ENCODE measurements around the gene GPR27.

GPR27 gene

GRCh38 chr3:71752831-71753700 is 589 bp upstream of the GPR27 start:
- no peaks in the 10 kb centered on the region for H3K9me3 ChIP-seq (ENCODE audit: severe bottlenecking)
- H3K27me3 ChIP-seq (ENCODE audit: insufficient read depth, low read depth, severe bottlenecking): no peaks in the 10 kb centered on the region
- DNase-seq: peak; percentile 19
- no peaks in the 10 kb centered on the region for H3K36me3 ChIP-seq
- 0 out of 2 replicates have a peak, but pooled peaks have one; percentile 7 for TF ChIP-seq CTCF (IDR thresholded peaks at IDR 0.05; ENCODE audit: low read depth, low read length)
- H3K27ac ChIP-seq: no peak overlapping the region
- H3K4me3 ChIP-seq (ENCODE audit: low read depth, low read length): peak overlapping the region; percentile 53

- Histone ChIP-seq H3K9me3 (ENCODE audit: severe bottlenecking) (no peaks in the 10 kb centered on the region), H3K27me3 (ENCODE audit: insufficient read depth, low read depth, severe bottlenecking) (no peaks in the 10 kb centered on the region), H3K27ac (no peak overlapping the region; the same call in 1 of the 2 replicates)
Observed at GRCh38 chr3:71754610-71755253, 1.1 kb downstream of the GPR27 start.

GRCh38 chr3:71758091-71758490 is 4.4 kb downstream of the GPR27 start:
- no peaks in the 10 kb centered on the region for H3K36me3 ChIP-seq
- no peaks in the 10 kb centered on the region for H3K9me3 ChIP-seq (ENCODE audit: severe bottlenecking)
- TF ChIP-seq CTCF (IDR thresholded peaks at IDR 0.05; ENCODE audit: low read depth, low read length): no peak
- no peaks in the 10 kb centered on the region for H3K27me3 ChIP-seq (ENCODE audit: insufficient read depth, low read depth, severe bottlenecking)
- no peak overlapping the region for H3K27ac ChIP-seq
- no peak overlapping the region for H3K4me3 ChIP-seq (ENCODE audit: low read depth, low read length)
- no peak for DNase-seq

More at GRCh38 chr3:71754610-71755253, 1.1 kb downstream of the GPR27 start:
- H3K36me3 ChIP-seq: no peaks in the 10 kb centered on the region
- no peak for DNase-seq
- H3K4me3 ChIP-seq (ENCODE audit: low read depth, low read length): no peak overlapping the region; the same call in 1 of the 2 replicates
- no peak for TF ChIP-seq CTCF (IDR thresholded peaks at IDR 0.05; ENCODE audit: low read depth, low read length)

GRCh38 chr3:71759401-71759800 is 5.7 kb downstream of the GPR27 start:
- Histone ChIP-seq H3K36me3 (no peaks in the 10 kb centered on the region), H3K27ac (no peak overlapping the region), H3K4me3 (ENCODE audit: low read depth, low read length) (no peak overlapping the region), H3K9me3 (ENCODE audit: severe bottlenecking) (no peaks in the 10 kb centered on the region), H3K27me3 (ENCODE audit: insufficient read depth, low read depth, severe bottlenecking) (no peaks in the 10 kb centered on the region)
- no peak for DNase-seq
- TF ChIP-seq CTCF (IDR thresholded peaks at IDR 0.05; ENCODE audit: low read depth, low read length): no peak

- no peaks in the 10 kb centered on the region for H3K27me3 ChIP-seq (ENCODE audit: insufficient read depth, low read depth, severe bottlenecking)
- DNase-seq: no peak
- TF ChIP-seq CTCF (IDR thresholded peaks at IDR 0.05; ENCODE audit: low read depth, low read length): no peak
Observed at GRCh38 chr3:71760140-71760539, 6.5 kb downstream of the GPR27 start.

More at GRCh38 chr3:71760140-71760539, 6.5 kb downstream of the GPR27 start:
- Histone ChIP-seq H3K4me3 (ENCODE audit: low read depth, low read length) (no peak overlapping the region), H3K9me3 (ENCODE audit: severe bottlenecking) (no peaks in the 10 kb centered on the region), H3K27ac (no peak overlapping the region), H3K36me3 (no peaks in the 10 kb centered on the region)
